ENCODE results near the gene CASK.

CASK gene

GRCh38 chrX:41827886-41828285, 95.5 kb downstream of the CASK start:
- no peak for FAIRE-seq

- no peak for FAIRE-seq
Measured at GRCh38 chrX:41825796-41826195, 97.6 kb downstream of the CASK start.

DNA sequence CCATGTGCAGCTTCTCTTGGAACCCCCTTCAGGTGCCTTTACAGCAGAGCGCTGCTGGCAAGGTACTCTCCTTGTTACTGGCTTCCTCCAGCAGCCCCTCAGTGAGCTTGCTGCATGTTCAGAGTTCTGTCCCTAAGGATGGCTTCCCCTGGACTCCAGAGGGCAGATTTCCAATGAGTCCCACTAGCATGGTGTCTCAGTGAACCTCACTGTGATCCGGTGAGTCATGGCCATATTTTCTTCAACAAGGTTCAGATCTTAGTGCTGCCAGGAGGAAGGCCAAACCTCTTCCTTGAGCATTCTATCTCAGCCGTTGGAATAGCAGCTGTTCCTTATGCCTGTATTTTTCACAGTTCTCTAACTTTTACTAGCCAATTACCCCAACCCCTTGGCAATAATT, 98.8 kb downstream of the CASK start:
- FAIRE-seq, result no peak

DNA sequence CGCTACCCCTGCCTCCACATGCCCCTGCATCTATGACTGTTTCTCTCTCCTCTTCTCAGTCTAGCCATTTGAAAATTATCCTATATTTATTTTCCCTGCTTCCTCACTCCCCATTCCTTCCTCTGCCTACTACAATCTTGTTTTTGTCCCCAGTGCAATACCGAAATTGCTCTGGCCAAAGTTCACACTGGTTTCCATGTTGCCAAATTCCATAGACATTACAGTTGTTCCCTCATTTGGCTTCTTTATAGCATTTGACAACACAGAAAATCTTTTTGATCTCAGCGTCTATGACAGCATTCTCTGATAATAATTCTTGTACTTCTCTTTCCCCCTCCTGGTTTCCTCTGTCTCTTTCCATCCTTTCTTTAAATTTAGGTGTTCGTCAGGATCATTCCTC, 100.0 kb downstream of the CASK start:
- FAIRE-seq, result no peak

DNA sequence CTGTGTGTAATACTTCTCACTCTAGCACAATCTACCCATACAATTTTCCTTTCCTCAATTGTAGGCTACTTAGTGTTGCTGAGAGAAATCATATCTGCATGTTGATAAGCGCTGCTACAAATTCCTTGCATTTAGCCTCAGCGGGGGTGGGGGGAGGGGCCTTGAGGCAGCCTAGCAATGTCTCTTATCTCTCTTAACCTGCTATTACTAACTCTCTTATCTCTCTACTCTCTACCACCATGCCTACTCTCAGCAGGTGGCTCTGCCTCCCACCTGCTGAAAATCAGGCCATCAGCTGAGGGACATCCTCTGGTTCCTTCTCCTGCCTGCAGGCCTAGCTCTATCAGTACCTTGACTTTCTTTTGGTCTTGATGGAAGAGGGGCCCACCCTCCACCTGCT, 100.5 kb downstream of the CASK start:
- FAIRE-seq, result no peak

DNA sequence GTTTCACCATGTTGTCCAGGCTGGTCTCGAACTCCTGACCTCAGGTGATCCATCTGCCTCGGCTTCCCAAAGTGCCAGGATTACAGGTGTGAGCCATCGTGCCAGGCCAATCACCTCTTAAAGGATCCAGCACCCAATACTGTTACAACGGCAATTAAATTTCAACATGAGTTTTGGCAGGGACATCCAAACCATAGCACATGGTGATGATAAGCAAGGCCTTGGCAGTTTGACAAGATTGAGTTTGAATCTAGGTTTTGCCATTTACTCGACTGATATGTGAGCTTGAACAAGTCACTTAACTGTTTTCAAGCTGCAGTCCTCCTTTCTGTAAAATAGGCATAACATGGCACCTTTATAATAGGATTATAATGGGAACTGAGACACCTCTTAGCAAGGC, 115.3 kb downstream of the CASK start:
- FAIRE-seq, result no peak

- FAIRE-seq, result no peak
Measured at GRCh38 chrX:41802958-41803357, 120.4 kb downstream of the CASK start.

DNA sequence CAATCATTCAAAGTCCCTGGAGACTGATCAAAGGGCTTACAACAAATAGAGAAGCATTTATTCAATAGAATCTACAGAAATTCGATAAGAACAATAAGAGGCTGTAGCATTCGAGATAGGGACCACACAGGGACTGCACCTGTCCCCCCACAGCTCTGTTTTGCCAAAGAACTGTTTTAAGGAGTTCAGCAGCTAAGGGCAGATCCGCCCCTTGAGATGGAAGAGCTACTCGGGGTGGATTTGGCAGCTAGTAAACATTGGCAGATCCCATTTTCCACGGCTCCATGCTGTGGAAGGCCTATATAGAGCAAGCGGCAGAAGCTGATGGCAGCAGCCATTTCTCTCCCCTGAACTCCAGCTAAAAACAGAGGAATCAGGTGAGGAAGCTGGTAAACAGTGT, 123.7 kb downstream of the CASK start:
- no peak for FAIRE-seq

- FAIRE-seq, result no peak
Measured at GRCh38 chrX:41796577-41796976, 126.8 kb downstream of the CASK start.

GRCh38 chrX:41796046-41796445, 127.3 kb downstream of the CASK start:
- no peak for FAIRE-seq

- FAIRE-seq, result no peak
Measured at GRCh38 chrX:41789374-41789773, 134.0 kb downstream of the CASK start.

DNA sequence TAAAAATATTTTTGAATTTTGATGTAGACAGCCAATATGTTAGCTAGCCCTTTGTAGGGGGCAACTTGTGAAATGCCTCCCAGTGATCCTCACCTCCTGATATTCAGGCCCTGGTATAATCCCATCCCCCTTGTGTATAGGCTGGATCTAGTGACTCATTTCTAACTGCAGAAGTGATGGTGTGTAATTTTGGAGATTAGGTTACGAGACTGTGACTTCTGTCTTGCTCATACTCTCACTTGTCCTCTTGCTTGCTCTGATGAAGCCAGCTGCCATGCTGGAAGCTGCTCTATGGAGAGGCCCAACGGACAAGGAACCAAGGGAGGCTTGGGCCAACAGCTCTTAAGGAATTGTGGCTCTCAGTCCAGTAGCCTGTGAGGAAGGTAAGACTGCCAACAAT, 137.7 kb downstream of the CASK start:
- no peak for FAIRE-seq

DNA sequence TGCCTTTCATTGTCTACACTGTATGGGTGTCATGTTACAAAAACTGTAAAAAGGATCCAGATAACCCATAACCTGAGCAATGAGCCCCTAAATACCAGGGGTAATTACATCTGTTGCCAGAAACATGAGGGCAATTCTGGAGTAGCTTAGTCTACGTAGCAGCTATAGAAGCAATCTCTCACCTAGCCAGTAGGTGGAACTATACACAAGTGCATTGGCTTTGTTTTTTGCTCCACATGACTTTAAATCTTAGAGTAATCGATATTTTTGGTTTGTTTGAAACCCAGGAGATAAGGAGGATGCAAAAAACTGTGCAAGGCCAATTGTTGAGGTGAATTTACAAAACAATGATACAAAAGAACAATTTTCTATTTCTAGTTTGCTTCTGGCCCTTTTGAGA, 141.9 kb downstream of the CASK start:
- FAIRE-seq, result peak; percentile 94

GRCh38 chrX:41779941-41780340, 143.4 kb downstream of the CASK start:
- FAIRE-seq, result no peak

GRCh38 chrX:41779030-41779564, 144.3 kb downstream of the CASK start:
- no peak for FAIRE-seq

DNA sequence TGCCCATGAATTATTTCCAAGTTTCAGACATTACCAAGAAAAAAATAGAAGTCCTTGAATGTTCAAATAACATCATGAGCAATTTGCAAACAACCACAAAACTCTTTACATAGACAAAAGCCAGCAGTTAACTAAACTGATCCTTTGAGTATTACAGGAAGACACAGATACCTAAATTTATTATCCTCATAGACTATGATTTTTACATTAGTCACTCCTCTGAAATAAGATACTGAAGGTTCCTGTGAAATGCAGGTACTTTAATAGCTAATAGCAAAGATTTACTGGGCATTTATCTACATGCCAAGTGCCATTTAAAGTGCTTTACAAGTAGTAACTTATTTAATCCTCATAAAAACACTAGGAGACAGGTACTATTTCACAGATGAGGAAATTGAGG, 161.7 kb downstream of the CASK start:
- FAIRE-seq, result no peak

- peak; percentile 51 for FAIRE-seq
Measured at GRCh38 chrX:41761169-41761568, 162.2 kb downstream of the CASK start.

DNA sequence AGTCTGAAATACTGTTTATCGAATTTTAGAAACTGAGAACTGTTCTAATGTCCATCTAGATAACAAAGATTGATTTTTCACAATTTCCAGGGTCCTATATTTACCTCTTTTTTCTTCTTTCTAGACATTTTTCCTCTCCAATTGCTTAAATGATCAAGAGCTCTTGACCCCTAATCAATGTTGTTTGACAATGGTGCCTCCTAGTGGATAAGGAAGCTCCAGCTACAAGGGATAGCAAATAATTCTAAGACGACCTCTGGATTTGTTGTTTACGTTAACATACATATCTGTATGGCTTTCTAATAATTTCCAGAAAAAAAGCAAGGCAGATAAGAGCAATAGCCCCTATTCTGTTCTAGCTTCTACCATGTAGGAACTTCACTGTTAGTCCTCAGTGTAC, 163.5 kb downstream of the CASK start:
- FAIRE-seq, result peak; percentile 60

- no peak for FAIRE-seq
Measured at GRCh38 chrX:41758401-41758800, 165.0 kb downstream of the CASK start.

DNA sequence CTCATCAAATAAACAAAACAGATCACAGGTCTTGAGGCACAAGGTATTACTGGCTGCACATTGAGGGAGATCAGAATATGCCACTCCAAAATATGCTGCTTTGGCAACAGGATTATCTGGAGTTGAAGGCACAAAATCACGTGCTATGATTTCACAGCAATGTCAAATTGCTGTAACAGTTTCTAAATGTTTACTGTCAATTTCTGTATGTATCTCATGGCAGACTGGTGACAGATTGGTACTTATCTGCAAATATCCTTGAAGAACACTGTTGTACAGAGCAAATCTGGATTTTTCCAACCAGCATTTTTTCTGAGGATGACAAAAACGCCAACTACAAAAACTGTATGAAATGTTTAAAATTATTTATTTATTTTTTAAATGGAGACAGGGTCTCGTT, 172.6 kb downstream of the CASK start:
- no peak for FAIRE-seq

- no peak for FAIRE-seq
Measured at GRCh38 chrX:41739871-41740270, 183.5 kb downstream of the CASK start.

DNA sequence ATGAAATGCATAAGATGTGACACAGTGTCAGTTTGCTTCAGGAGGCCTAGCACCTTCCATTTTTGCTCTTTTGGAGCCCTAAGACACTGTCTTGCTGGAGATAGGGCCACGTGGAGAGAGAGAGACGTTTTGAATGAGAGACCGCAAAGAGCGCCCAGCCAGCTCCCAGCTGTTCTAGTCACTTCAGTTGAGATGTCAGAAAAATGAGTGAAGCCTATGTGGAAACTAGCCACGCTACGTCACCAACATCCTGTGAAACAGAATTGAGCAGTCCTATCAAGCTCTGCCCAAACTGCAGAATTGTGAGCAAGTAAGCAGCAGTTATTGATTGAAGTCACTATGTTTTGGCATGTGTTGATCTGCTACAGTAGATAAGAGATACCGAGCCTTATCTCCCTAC, 186.3 kb downstream of the CASK start:
- FAIRE-seq, result no peak

DNA sequence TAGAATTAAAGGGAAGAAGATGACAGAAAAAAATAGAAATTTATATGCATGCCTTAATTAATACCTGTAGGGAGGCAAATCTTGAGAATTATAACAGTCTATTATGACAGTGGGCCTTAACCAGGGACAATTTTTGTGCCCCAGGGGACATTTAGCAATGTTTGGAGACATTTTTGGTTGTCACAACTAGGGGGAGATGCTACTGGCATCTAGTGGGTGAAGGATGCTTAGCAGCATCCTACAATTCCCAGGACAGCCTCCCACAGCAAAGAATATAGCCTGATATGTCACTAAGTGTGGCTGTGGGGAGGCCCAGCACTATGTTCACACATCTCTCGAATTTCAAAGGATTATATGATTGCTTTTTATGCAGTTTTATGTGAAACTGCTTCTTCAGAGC, 188.8 kb downstream of the CASK start:
- FAIRE-seq, result no peak

DNA sequence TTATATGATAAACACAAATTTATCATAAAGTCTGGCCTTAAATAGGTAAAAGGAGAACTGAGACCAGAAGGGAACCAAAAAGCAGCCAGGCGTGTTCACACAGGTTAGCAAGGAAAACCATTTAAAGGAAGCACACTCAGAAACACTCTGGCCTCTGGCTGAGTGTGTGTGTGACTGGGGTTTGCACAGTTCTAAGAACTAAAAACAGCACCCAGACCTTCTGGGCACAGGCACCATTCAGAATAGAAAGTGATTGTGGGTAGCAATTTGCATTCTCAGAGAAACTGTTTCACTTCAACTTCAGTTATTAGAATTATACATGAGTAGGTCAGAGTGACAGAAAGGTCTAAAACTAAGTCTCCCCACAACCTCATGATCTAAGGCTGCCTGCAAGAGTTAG, 189.4 kb downstream of the CASK start:
- FAIRE-seq, result no peak

DNA sequence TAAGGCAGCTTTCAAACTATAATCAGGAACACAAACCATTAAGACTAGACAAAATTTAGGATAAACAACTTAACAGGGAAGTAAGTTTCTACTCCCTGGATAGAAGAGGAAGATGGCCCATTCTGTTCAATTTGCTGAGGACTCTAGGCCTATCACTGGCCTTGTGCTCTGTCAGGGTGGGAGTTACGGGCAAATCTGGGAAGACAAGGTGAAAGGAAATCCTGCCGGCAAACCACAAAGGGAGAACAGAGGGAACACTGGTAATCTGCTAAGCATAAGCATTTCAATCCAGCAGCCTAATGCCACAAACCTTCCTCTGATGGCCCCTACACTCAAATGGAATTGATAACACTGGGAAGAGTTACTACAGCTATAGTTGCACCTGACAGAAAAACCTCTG, 191.1 kb downstream of the CASK start:
- no peak for FAIRE-seq

DNA sequence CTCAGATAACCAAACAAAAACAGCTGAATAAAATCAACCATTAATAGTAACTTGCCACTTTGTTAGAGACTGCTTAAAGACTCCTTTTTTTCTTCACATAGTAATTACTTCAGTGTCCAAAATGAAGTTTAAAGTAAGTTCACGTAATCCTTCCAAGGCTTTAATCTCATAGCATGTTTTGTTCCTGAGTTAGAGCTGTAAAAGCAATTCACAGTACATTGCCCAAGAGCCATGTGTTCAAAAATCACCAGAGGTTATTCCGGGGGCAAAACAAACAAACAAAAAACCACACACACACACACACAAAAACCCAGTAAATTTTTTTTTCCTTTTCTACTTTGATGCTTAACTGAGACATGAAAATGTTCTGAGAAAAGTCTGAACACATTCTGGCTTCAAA, 193.3 kb downstream of the CASK start:
- no peak for FAIRE-seq
